HuH-7 (cell line): Measurements from ENCODE around the gene LRRC10B.
A peak's percentile ranks its signal among the peaks of the same experiment; 100 is the strongest.
"Not testable (repeated sequence)": the region's sequence is repeated elsewhere in the genome, so short reads cannot be mapped to it uniquely, and the experiment has no call there.

Experiments used
- DNase-seq: peaks from one replicate; pipeline ENCODE4 v3.0.0; 2011; ENCODE audit warnings: low spot score

Gene LRRC10B

GRCh38 chr11:61507962-61508861 lies at the start of gene LRRC10B:
LRRC10B (plus strand) TSS chr11:61508749; CDS start chr11:61508999, 250 bp downstream.
- peak; percentile 94 for DNase-seq

DNA sequence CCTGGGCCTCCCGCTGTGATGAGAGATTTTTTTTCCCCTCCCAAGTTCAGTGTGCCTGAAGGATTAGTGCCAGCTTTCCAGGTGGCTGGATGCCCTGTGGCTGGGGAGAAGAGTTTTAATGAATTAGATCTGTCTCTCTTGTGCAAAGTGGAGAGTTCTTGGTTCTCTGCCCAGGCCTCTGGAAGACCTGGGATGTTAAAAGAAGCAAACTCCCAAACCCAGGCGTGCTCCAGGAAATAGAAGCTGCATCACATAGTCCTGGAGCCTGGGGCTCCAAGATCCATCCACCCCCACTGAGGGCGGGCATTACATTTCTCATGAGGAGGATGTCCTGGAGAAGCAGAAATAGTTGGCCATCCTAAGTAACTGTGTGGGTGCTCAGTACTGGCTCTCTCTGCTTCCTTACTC lies 48.1 kb upstream of the LRRC10B start:
- DNase-seq: no peak

DNA sequence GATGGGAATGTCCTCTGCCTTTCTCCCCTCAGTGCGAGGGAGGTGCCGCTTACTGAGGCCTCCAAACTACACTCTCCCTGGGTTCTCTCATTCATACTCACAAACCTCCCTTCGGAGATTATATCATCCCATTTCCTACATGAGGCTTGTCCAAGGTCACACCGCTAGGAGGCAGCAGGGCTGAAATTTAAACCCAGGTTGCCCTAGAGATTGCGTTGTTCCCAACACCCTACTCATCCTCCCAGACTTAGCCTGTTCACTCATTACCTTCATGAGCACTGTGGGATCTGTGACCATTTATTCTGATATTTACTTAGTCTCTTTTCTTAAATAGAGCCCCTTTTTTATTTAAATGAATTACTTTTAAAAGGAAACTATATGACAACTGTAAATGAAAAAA lies 47.6 kb upstream of the LRRC10B start:
- DNase-seq: no peak

GRCh38 chr11:61467602-61468001 lies 40.9 kb upstream of the LRRC10B start:
- DNase-seq: not testable (repeated sequence)

- no peak for DNase-seq
Measured at GRCh38 chr11:61468002-61468401, 40.5 kb upstream of the LRRC10B start.

DNA sequence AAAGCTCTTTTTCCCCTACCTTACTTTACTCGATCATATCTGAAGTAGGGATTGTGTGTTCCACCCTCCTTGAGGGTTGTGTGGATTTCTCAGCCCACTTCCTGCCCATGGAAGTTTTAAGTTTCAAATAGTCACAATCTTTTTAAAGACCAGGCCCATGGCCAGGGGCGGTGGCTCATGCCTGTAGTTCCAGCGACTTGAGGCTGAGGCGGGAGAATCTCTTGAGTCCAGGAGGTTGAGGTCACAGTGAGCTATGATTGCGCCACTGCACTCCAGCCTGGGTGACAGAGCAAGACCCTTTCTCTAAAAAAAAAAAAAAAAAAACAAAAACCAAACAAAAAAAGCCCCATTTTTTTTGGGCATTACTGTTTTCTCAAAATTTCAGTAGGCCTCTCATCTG lies 36.3 kb upstream of the LRRC10B start:
- no peak for DNase-seq

DNA sequence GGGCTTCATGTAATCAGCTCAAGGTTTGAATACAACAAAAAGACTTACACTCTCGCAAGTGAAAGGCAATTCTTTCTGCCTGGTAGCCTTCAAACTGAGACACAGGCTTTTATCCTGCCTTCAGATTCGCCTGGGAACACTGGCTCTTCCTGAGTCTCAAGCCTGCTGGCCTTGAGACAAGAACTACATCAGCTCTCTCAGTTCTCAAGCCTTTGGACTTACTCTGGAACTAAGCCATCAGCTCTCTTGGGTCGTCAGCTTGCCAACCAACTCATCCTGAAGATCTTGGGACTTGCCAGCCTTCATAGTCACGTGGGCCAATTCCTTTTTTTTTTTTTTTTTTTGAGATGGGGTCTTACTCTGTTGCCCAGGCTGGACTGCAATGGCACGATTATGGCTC lies 35.7 kb upstream of the LRRC10B start:
- no peak for DNase-seq

- no peak for DNase-seq
Measured at GRCh38 chr11:61473370-61474012, 35.1 kb upstream of the LRRC10B start.

GRCh38 chr11:61474013-61474643 lies 34.4 kb upstream of the LRRC10B start:
- no peak for DNase-seq

DNA sequence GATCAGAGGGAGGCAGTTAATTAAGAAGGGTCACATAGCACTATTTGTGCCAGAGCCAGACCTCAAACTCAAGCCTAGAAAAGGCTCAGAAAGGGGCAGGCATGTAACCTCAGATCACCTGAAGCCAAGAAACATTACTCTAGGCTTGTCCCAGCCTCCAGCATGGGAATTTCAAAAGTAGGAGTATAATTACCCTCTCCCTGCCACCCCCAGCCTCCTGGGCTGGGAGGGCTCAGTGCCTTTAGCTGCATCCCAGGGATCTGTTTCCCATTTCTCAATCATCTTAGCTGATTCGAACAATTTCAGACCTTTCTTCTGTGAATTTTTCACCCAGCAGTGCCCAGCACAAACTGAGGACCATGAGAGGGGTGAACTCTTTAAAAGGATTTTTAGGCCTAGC lies 33.1 kb upstream of the LRRC10B start:
- DNase-seq: no peak

DNA sequence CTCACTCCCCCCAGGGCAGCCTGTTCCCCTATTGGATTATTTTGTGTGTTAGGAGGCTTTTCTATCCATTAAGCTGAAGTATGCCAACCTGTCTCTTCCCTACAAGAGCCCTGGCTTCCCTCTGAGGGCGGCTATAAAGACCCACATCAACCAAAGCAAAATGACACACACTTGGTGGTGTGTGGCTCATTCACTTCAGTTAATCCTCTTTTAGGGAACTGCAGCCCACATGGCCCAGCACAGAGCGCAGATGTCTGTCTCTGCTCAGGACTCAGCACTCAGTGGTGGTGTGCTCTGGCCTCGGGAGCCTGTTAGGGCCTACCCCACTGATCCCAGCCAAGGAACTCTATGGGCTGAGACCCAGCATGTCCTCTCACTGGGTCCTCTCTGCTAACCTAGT lies 32.2 kb upstream of the LRRC10B start:
- no peak for DNase-seq

- DNase-seq: no peak
Measured at GRCh38 chr11:61477126-61477525, 31.4 kb upstream of the LRRC10B start.

DNA sequence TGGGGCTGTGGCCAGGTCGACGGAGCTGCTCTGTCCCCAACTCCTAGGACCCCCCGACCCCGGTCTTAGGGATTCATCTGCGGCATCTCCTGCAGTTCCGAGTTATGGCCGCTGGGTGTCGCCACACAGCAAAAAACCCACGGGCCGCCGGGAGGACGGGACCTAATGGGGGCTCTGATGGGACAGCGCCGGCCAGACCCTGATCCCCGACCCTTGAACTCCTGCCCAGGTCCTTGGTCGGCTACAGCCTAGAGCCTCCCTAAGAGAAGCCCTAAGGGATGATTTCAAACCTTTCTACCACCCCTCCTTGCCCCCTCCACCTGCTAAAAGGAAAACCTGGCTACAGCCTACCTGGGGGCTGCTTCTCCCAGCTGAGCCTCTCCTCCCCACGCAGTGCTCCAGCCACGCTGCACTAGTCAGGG lies 30.8 kb upstream of the LRRC10B start:
- DNase-seq: peak; percentile 94

GRCh38 chr11:61479360-61480058 lies 29.0 kb upstream of the LRRC10B start:
- DNase-seq: not testable (repeated sequence)

GRCh38 chr11:61480261-61480993 lies 28.1 kb upstream of the LRRC10B start:
- DNase-seq: no peak

GRCh38 chr11:61480994-61481335 lies 27.6 kb upstream of the LRRC10B start:
- no peak for DNase-seq

GRCh38 chr11:61481806-61482205 lies 26.7 kb upstream of the LRRC10B start:
- no peak for DNase-seq

GRCh38 chr11:61482513-61482912 lies 26.0 kb upstream of the LRRC10B start:
- peak; percentile 95 for DNase-seq

- DNase-seq: no peak
Measured at GRCh38 chr11:61484541-61484940, 24.0 kb upstream of the LRRC10B start.

DNA sequence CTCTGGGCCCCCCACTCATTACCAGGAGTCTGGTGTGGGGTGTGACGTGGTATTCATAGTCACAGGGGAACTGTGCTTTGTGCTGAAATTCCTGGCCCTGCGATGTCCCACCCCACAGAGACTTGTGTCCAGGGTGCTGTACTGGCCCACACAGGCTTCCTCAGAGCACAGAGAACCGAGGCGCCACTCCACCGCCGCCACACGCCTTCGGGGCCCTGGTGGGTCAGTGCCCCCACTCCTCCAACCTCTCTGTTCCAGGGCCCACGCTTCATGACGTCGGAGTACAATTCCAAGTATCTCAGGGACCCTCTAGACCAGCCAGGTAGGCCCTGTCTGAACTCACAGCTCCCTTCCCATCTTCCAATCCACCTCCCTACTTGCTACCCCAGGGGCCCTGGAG lies 23.5 kb upstream of the LRRC10B start:
- DNase-seq: no peak

- DNase-seq: no peak
Measured at GRCh38 chr11:61486011-61486620, 22.4 kb upstream of the LRRC10B start.
